Stomach (tissue), 4 donors: ENCODE results near the gene CDC40.
"Not testable (repeated sequence)": the region's sequence is repeated elsewhere in the genome, so short reads cannot be mapped to it uniquely, and the experiment has no call there.

Experiments
- POLR2A ChIP-seq, 4 donors: fragments of 450-650 bp; IDR thresholded peaks; one replicate each; pipeline ENCODE4 v1.6.1; 2016; ENCODE audit warnings: antibody characterized with exemption in 4 of 4, control low read depth in 2 of 4, mild to moderate bottlenecking in 1 of 4, moderate library complexity in 1 of 4
- TF ChIP-seq, protein P1 (sequence below), 7 experiments: fragments of 450-650 bp in 4 of 7; fragments of 200-600 bp in 3 of 7; sonication (generic) in 3 of 7; IDR thresholded peaks; one replicate each; pipeline ENCODE4 v1.5.1; 2016 to 2019; ENCODE audit warnings: antibody characterized with exemption in 7 of 7, control low read depth in 2 of 7, mild to moderate bottlenecking in 1 of 7

DNA sequence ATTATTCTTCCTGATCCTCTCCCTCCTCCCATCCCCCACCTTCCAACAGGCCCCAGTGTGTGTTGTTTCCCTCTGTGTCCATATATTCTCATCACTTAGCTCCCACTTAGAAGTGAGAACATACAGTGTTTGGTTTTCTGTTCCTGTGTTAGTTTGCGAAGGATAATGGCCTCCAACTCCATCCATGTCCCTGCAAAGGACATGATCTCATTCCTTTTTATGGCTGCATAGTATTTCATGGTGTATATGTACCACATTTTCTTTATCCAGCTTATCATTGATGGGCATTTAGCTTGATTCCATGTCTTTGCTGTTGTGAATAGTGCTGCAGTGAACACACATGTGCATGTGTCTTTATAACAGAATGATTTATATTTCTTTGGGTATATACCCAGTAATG, 55.8 kb downstream of the CDC40 start:
- TF ChIP-seq, protein P1, sequence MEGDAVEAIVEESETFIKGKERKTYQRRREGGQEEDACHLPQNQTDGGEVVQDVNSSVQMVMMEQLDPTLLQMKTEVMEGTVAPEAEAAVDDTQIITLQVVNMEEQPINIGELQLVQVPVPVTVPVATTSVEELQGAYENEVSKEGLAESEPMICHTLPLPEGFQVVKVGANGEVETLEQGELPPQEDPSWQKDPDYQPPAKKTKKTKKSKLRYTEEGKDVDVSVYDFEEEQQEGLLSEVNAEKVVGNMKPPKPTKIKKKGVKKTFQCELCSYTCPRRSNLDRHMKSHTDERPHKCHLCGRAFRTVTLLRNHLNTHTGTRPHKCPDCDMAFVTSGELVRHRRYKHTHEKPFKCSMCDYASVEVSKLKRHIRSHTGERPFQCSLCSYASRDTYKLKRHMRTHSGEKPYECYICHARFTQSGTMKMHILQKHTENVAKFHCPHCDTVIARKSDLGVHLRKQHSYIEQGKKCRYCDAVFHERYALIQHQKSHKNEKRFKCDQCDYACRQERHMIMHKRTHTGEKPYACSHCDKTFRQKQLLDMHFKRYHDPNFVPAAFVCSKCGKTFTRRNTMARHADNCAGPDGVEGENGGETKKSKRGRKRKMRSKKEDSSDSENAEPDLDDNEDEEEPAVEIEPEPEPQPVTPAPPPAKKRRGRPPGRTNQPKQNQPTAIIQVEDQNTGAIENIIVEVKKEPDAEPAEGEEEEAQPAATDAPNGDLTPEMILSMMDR (IDR thresholded peaks at IDR 0.05), result not testable (repeated sequence)
- TF ChIP-seq POLR2A (IDR thresholded peaks at IDR 0.05), result not testable (repeated sequence)
